ENCODE measurements around the gene PRLH. TPM values are rescaled to one million over a fixed set of nuclear protein-coding genes. Genes with fewer than 3 reads are reported as not detected.
A peak's percentile ranks its signal among the peaks of the same experiment; 100 is the strongest.

The PRLH gene
- total and polyA plus RNA-seq, 2 of the 13 experiments (the other 11 are each of a cell fraction or from before 2014, with no cell fraction given) = not detected

DNA sequence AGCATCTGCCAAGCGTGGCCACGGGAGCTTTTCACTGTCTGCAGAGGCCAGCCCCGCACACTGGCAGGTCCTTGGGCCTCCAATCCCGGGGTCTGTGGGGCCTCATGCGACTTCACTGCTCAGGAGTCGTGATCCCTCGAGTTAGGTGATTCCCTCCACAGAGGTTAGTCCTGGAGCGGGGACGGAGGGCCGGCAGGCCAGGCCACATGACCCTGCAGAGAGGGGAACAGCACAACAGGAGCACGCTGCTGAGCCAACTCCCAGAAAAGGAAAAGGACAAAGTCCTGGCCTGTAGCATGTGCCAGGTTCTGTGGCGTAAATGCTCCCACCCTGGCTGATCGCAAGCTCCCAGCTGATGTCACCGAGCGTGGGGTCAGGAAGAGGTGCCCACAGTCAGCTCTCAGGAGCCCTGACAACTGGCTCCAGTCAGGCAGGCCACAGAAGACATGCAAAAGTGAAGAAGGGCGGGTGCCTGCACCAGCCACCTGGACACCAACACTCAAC is 15.3 kb upstream of the PRLH start (continued):
- no peak for TF ChIP-seq ZNF44 (CRISPR knock-in tag; IDR thresholded peaks at IDR 0.05)
- no peak for TF ChIP-seq NFYB (CRISPR knock-in tag; IDR thresholded peaks at IDR 0.05)
- peak; percentile 68; the same call in 1 of the 2 replicates for TF ChIP-seq ZNF431 (CRISPR knock-in tag; IDR thresholded peaks at IDR 0.05; ENCODE audit: borderline replicate concordance, low read depth)
- no peak for TF ChIP-seq ZNF790 (CRISPR knock-in tag; IDR thresholded peaks at IDR 0.05; ENCODE audit: borderline replicate concordance)
- TF ChIP-seq GABPB1 (CRISPR knock-in tag; IDR thresholded peaks at IDR 0.05) = peak; percentile 21; the same call in 1 of the 2 replicates
- 0 out of 2 replicates have a peak, but pooled peaks have one; percentile 56 for TF ChIP-seq ZNF225 (CRISPR knock-in tag; IDR thresholded peaks at IDR 0.05)
- no peak for TF ChIP-seq NR2F6 (IDR thresholded peaks at IDR 0.05)
- TF ChIP-seq NR2F6 (CRISPR knock-in tag; IDR thresholded peaks at IDR 0.05) = peak; percentile 33; the same call in 1 of the 2 replicates
- TF ChIP-seq PHF20 (CRISPR knock-in tag; IDR thresholded peaks at IDR 0.05) = peak; percentile 55; the same call in 1 of the 2 replicates
- TF ChIP-seq MEF2D (CRISPR knock-in tag; IDR thresholded peaks at IDR 0.05) = peak; percentile 72; the same call in 1 of the 2 replicates
- TF ChIP-seq, protein P1, sequence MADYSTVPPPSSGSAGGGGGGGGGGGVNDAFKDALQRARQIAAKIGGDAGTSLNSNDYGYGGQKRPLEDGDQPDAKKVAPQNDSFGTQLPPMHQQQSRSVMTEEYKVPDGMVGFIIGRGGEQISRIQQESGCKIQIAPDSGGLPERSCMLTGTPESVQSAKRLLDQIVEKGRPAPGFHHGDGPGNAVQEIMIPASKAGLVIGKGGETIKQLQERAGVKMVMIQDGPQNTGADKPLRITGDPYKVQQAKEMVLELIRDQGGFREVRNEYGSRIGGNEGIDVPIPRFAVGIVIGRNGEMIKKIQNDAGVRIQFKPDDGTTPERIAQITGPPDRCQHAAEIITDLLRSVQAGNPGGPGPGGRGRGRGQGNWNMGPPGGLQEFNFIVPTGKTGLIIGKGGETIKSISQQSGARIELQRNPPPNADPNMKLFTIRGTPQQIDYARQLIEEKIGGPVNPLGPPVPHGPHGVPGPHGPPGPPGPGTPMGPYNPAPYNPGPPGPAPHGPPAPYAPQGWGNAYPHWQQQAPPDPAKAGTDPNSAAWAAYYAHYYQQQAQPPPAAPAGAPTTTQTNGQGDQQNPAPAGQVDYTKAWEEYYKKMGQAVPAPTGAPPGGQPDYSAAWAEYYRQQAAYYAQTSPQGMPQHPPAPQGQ (CRISPR knock-in tag; IDR thresholded peaks at IDR 0.05; ENCODE audit: borderline replicate concordance) = no peak
- TF ChIP-seq EEA1 (CRISPR knock-in tag; IDR thresholded peaks at IDR 0.05; ENCODE audit: borderline replicate concordance) = 0 out of 2 replicates have a peak, but pooled peaks have one; percentile 60
- TF ChIP-seq, protein P2, sequence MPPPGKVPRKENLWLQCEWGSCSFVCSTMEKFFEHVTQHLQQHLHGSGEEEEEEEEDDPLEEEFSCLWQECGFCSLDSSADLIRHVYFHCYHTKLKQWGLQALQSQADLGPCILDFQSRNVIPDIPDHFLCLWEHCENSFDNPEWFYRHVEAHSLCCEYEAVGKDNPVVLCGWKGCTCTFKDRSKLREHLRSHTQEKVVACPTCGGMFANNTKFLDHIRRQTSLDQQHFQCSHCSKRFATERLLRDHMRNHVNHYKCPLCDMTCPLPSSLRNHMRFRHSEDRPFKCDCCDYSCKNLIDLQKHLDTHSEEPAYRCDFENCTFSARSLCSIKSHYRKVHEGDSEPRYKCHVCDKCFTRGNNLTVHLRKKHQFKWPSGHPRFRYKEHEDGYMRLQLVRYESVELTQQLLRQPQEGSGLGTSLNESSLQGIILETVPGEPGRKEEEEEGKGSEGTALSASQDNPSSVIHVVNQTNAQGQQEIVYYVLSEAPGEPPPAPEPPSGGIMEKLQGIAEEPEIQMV (CRISPR knock-in tag; IDR thresholded peaks at IDR 0.05; ENCODE audit: low read depth) = no peak
- TF ChIP-seq ZNF160 (CRISPR knock-in tag; IDR thresholded peaks at IDR 0.05) = no peak
- no peak for TF ChIP-seq ZNF7 (CRISPR knock-in tag; IDR thresholded peaks at IDR 0.05)
- no peak for TF ChIP-seq ZNF337 (CRISPR knock-in tag; IDR thresholded peaks at IDR 0.05; ENCODE audit: borderline replicate concordance, low read depth)
- TF ChIP-seq KDM2A (CRISPR knock-in tag; IDR thresholded peaks at IDR 0.05; ENCODE audit: borderline replicate concordance, low read depth) = 0 out of 2 replicates have a peak, but pooled peaks have one; percentile 29
- TF ChIP-seq, protein P3, sequence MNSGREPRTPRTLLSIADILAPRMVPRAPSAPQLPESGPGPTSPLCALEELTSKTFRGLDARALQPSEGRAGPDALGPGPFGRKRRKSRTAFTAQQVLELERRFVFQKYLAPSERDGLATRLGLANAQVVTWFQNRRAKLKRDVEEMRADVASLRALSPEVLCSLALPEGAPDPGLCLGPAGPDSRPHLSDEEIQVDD (CRISPR knock-in tag; IDR thresholded peaks at IDR 0.05; ENCODE audit: borderline replicate concordance) = 0 out of 2 replicates have a peak, but pooled peaks have one; percentile 54
